BJ (cell line): ENCODE measurements around the gene CKAP2L. TPM values are rescaled to one million over a fixed set of nuclear protein-coding genes. Genes with fewer than 3 reads are reported as not detected.

ENCODE experiments used
- CTCF ChIA-PET: fragments of 350-600 bp; formaldehyde crosslinking; extraction: SDS; loops from one replicate; lab custom pipeline; 2021; ENCODE audit warnings: antibody characterized with exemption, inconsistent platforms; lab: Yijun Ruan, JAX
- POLR2A ChIA-PET: fragments of 300-600 bp; sonication (Branson Sonifier 250); formaldehyde crosslinking; extraction: SDS; loops from one replicate; lab custom pipeline; 2021; ENCODE audit warnings: antibody characterized with exemption; lab: Charles Lee
- DNase-seq: peaks from one replicate; pipeline ENCODE4 v3.0.0-alpha.2; 2011; ENCODE audit warnings: low read depth
- H3K27me3 ChIP-seq: 2 replicates; pipeline ENCODE4 v1.6.0; 2011; ENCODE audit warnings: low read length; ENCODE audit not compliant: control insufficient read depth, insufficient read depth
- H3K36me3 ChIP-seq: 2 replicates; pipeline ENCODE4 v1.5.1; 2011; ENCODE audit warnings: low read length; ENCODE audit not compliant: control insufficient read depth, insufficient read depth
- H3K4me3 ChIP-seq: 2 replicates; pipeline ENCODE4 v1.5.1; 2011; ENCODE audit warnings: low read depth, mild to moderate bottlenecking, control low read depth, low read length
- polyA plus RNA-seq: library from polyadenylated mRNA; depleted of rRNA; stranded (reverse); fragments of >200 nt; gene quantifications from 2 replicates; pipeline ENCODE4 v1.2.3, GENCODE V29; 2011
- TF ChIP-seq, protein P1 (sequence below): IDR thresholded peaks from 2 replicates; pipeline ENCODE4 v1.5.1; 2011; ENCODE audit warnings: low read depth, mild to moderate bottlenecking, control low read depth, inconsistent platforms, low read length, moderate library complexity; ENCODE audit not compliant: insufficient read depth

CKAP2L gene
- polyA plus RNA-seq, 1 experiment, result 3.3 TPM

DNA sequence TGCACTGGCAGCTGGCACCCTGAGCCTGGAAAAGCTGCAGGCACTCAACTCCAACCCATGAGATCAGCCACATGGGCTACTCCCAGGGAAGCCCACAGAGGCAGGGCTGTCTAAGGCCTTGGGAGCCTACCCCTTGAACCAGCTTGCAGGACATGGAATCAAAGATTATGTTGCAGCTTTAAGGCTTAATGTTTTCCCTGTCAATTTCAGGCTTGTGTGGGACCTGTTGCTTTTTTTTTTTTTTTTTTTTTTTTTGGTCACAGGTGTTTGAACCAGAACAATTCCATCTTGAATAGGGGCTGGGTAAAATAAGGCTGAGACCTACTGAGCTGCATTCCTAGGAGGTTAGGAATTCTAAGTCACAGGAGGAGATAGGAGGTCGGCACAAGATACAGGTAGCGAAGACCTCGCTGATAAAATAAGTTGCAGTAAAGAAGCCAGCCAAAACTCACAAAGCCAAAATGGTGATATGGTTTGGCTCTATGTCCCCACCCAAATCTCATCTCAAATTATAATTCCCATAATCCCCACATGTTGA, 27.4 kb upstream of the CKAP2L start:
- ChIA-PET CTCF (interaction anchor here (1.5 kb wide), 1 partner anchor 9 kb away, joined by 5 read pairs; no protein-coding TSS in a partner anchor), POLR2A (no interaction called here)
- Histone ChIP-seq H3K4me3 (no peak overlapping the region), H3K36me3 (no peaks in the 10 kb centered on the region), H3K27me3 (no peaks in the 10 kb centered on the region)
- TF ChIP-seq, protein P1, sequence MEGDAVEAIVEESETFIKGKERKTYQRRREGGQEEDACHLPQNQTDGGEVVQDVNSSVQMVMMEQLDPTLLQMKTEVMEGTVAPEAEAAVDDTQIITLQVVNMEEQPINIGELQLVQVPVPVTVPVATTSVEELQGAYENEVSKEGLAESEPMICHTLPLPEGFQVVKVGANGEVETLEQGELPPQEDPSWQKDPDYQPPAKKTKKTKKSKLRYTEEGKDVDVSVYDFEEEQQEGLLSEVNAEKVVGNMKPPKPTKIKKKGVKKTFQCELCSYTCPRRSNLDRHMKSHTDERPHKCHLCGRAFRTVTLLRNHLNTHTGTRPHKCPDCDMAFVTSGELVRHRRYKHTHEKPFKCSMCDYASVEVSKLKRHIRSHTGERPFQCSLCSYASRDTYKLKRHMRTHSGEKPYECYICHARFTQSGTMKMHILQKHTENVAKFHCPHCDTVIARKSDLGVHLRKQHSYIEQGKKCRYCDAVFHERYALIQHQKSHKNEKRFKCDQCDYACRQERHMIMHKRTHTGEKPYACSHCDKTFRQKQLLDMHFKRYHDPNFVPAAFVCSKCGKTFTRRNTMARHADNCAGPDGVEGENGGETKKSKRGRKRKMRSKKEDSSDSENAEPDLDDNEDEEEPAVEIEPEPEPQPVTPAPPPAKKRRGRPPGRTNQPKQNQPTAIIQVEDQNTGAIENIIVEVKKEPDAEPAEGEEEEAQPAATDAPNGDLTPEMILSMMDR, result no peak
- DNase-seq, result no peak

DNA sequence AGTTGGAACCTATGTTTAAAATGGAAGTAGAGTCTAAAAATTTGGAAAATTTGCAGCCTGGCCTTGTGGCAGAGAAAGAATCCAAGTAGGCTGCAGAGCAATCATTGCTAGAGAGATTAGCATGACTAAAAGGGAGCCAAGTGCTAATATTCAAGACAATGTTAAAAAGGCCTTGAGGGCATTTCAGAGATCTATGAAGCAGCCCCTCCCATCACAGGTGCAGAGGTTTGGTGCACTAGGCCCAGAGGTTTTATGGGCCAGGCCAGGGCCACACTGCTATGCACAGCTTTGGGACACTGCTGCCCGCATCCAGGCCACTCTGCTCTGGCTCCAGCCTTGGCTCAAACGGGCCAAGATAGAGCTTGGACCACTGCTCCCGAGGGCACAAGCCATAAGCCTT, 26.6 kb upstream of the CKAP2L start:
- ChIA-PET POLR2A (no interaction called here), CTCF (no interaction called here)
- no peak overlapping the region for H3K4me3 ChIP-seq
- no peak for DNase-seq
- TF ChIP-seq, protein P1, result no peak
- H3K27me3 ChIP-seq, result no peaks in the 10 kb centered on the region
- no peaks in the 10 kb centered on the region for H3K36me3 ChIP-seq

DNA sequence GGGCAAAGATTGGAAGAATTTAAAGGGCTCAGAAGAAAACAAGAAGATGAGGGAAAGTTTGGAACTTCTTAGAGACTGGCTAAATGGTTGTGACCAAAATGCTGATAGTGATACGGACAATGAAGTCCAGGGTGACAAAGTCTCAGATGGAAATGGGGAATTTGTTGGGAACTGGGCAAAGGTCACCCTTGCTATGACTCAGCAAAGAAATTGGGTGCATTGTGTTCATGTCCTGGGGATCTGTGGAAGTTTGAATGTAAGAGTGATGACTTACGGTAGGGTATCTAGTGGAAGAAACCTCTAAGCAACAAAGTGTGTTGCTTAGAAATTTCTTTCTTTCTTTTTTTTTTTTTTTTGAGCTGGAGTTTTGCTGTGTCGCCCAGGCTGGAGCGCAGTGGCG, 25.9 kb upstream of the CKAP2L start:
- POLR2A ChIA-PET, result no interaction called here
- Histone ChIP-seq H3K4me3 (no peak overlapping the region), H3K27me3 (no peaks in the 10 kb centered on the region), H3K36me3 (no peaks in the 10 kb centered on the region)
- TF ChIP-seq, protein P1, result no peak
- CTCF ChIA-PET, result interaction anchor here (1.8 kb wide), 1 partner anchor 151 kb away, joined by 7 read pairs; no protein-coding TSS in a partner anchor
- no peak for DNase-seq

- TF ChIP-seq, protein P1, result no peak
- no peak for DNase-seq
- no peaks in the 10 kb centered on the region for H3K36me3 ChIP-seq
- no peak overlapping the region for H3K4me3 ChIP-seq
- ChIA-PET POLR2A (no interaction called here), CTCF (interaction anchor here (1.1 to 1.8 kb wide), 4 partner anchors 12 to 153 kb away, joined by 3 to 7 read pairs (median 4); no protein-coding TSS in a partner anchor)
- H3K27me3 ChIP-seq, result no peaks in the 10 kb centered on the region
Measured at GRCh38 chr2:112789186-112789585, 24.8 kb upstream of the CKAP2L start.

GRCh38 chr2:112788653-112789052, 24.2 kb upstream of the CKAP2L start:
- TF ChIP-seq, protein P1, result no peak
- Histone ChIP-seq H3K4me3 (no peak overlapping the region), H3K36me3 (no peaks in the 10 kb centered on the region), H3K27me3 (no peaks in the 10 kb centered on the region)
- ChIA-PET CTCF (interaction anchor here (1.1 to 1.8 kb wide), 4 partner anchors 13 to 153 kb away, joined by 3 to 7 read pairs (median 4); no protein-coding TSS in a partner anchor), POLR2A (no interaction called here)
- no peak for DNase-seq
